H1 (cell line): Measurements from ENCODE around the gene COPA. TPM values are rescaled to one million over a fixed set of nuclear protein-coding genes. Genes with fewer than 3 reads are reported as not detected.

Experiments used
- CTCF ChIA-PET: fragments of 300-600 bp; sonication (Branson Sonifier 250); formaldehyde crosslinking; loops from one replicate; lab custom pipeline; 2021; ENCODE audit not compliant: partially characterized antibody; lab: Charles Lee
- POLR2A ChIA-PET: fragments of 300-600 bp; sonication (Branson Sonifier 250); formaldehyde crosslinking; loops from one replicate; lab custom pipeline; 2021; ENCODE audit warnings: inconsistent platforms; ENCODE audit not compliant: partially characterized antibody; lab: Charles Lee
- DNase-seq, 2 experiments: peaks; one replicate each; pipeline versions ENCODE4 v3.0.0 to v3.0.0-alpha.2; 2010 to 2022; ENCODE audit warnings: low spot score in 2 of 2, low read depth in 1 of 2, mixed read lengths in 1 of 2
- FAIRE-seq: peaks from 2 replicates; lab custom pipeline; 2011; peaks lifted over from hg19 to GRCh38; lab: Jason Lieb, UNC
- H2AFZ ChIP-seq: 2 replicates; pipeline ENCODE4 v1.8.1; 2012; ENCODE audit warnings: low read length, inconsistent platforms
- H2AK5ac ChIP-seq: 2 replicates; pipeline ENCODE4 v1.6.1; 2013; ENCODE audit warnings: low read depth, low read length
- H2BK120ac ChIP-seq: replicated peaks from 2 replicates; pipeline ENCODE3; 2013; ENCODE audit warnings: low read depth, low read length, inconsistent platforms
- H2BK12ac ChIP-seq: 2 replicates; pipeline ENCODE4 v1.6.1; 2013; ENCODE audit warnings: low read depth, low read length
- H2BK15ac ChIP-seq: 2 replicates; pipeline ENCODE4 v1.6.1; 2013; ENCODE audit warnings: low read length
- H2BK20ac ChIP-seq: 2 replicates; pipeline ENCODE4 v1.6.1; 2013; ENCODE audit warnings: low read length
- H2BK5ac ChIP-seq: 2 replicates; pipeline ENCODE4 v1.6.1; 2013; ENCODE audit warnings: low read depth, low read length
- H3K14ac ChIP-seq: 2 replicates; pipeline ENCODE4 v1.6.1; 2013; ENCODE audit warnings: inconsistent platforms; ENCODE audit not compliant: insufficient read length
- H3K18ac ChIP-seq: 2 replicates; pipeline ENCODE4 v1.6.1; 2013; ENCODE audit warnings: low read length; ENCODE audit errors: extremely low read depth
- H3K23ac ChIP-seq: 2 replicates; pipeline ENCODE4 v1.6.1; 2013; ENCODE audit warnings: inconsistent platforms; ENCODE audit not compliant: insufficient read length
- H3K23me2 ChIP-seq: 2 replicates; pipeline ENCODE4 v1.6.1; 2013; ENCODE audit warnings: low read depth, low read length
- H3K27ac ChIP-seq: 2 replicates; pipeline ENCODE4 v1.6.1; 2011; ENCODE audit warnings: low read depth, low read length, inconsistent platforms
- H3K27me3 ChIP-seq, 4 experiments: replicated peaks in 1 of 4; 1 replicate in 1 of 4; 2 replicates in 3 of 4; pipeline versions ENCODE4 v1.6.1 to v1.8.1; 2011 to 2013; ENCODE audit warnings: low read length in 3 of 4, mild to moderate bottlenecking in 3 of 4, inconsistent platforms in 2 of 4, mixed read lengths in 2 of 4, moderate library complexity in 1 of 4; ENCODE audit not compliant: control insufficient read depth in 3 of 4, insufficient read depth in 3 of 4; ENCODE audit errors: extremely low read depth in 1 of 4
- H3K36me3 ChIP-seq, 4 experiments: 2 replicates each; pipeline versions ENCODE4 v1.6.1 to v1.8.1; 2011 to 2013; ENCODE audit warnings: mild to moderate bottlenecking in 4 of 4, low read length in 3 of 4, moderate library complexity in 2 of 4, control low read depth in 1 of 4, inconsistent platforms in 1 of 4; ENCODE audit not compliant: insufficient read depth in 4 of 4, control insufficient read depth in 2 of 4
- H3K4ac ChIP-seq: replicated peaks from 2 replicates; pipeline ENCODE3; 2013; ENCODE audit warnings: low read length, low read depth, mixed read lengths, inconsistent platforms; ENCODE audit not compliant: insufficient read length
- H3K4me1 ChIP-seq, 4 experiments: replicated peaks in 1 of 4; 1 replicate in 1 of 4; 2 replicates in 3 of 4; pipeline versions ENCODE4 v1.6.1 to v1.8.1; 2011 to 2013; ENCODE audit warnings: low read length in 3 of 4, inconsistent platforms in 2 of 4, mixed read lengths in 1 of 4; ENCODE audit not compliant: insufficient read depth in 4 of 4, control insufficient read depth in 3 of 4
- H3K4me2 ChIP-seq, 2 experiments: 2 replicates each; pipeline versions ENCODE4 v1.6.1 to v1.8.1; 2011 to 2013; ENCODE audit warnings: low read depth in 2 of 2, low read length in 2 of 2, control low read depth in 1 of 2, inconsistent platforms in 1 of 2, mild to moderate bottlenecking in 1 of 2; ENCODE audit not compliant: insufficient read depth in 1 of 2
- H3K4me3 ChIP-seq, 4 experiments: fragments of 200-600, 300-600 bp in 1 of 4; sonication (generic), shearing (Covaris generic), sonication (Bioruptor Twin) in 1 of 4; 2 replicates each; pipeline versions ENCODE4 v1.5.1 to v1.8.1; 2011 to 2016; ENCODE audit warnings: low read length in 4 of 4, low read depth in 3 of 4, control low read depth in 2 of 4, inconsistent platforms in 2 of 4, mild to moderate bottlenecking in 2 of 4, mixed read lengths in 1 of 4, moderate library complexity in 1 of 4; ENCODE audit not compliant: insufficient read depth in 2 of 4; ENCODE audit errors: extremely low read depth in 1 of 4
- H3K56ac ChIP-seq: replicated peaks from 2 replicates; pipeline ENCODE3; 2013; ENCODE audit warnings: low read depth, mild to moderate bottlenecking, mixed read lengths, low read length, inconsistent platforms; ENCODE audit not compliant: insufficient read length
- H3K79me1 ChIP-seq: 2 replicates; pipeline ENCODE4 v1.6.1; 2013; ENCODE audit warnings: low read depth, low read length, control low read depth
- H3K79me2 ChIP-seq, 2 experiments: 2 replicates each; pipeline versions ENCODE4 v1.6.1 to v1.8.1; 2012 to 2013; ENCODE audit warnings: low read length in 2 of 2, mild to moderate bottlenecking in 2 of 2, inconsistent platforms in 1 of 2; ENCODE audit not compliant: insufficient read depth in 2 of 2, control insufficient read depth in 1 of 2
- H3K9ac ChIP-seq, 4 experiments: replicated peaks in 1 of 4; 1 replicate in 1 of 4; 2 replicates in 3 of 4; pipeline versions ENCODE4 v1.6.1 to v1.8.1; 2011 to 2013; ENCODE audit warnings: low read depth in 3 of 4, low read length in 3 of 4, control low read depth in 2 of 4, mild to moderate bottlenecking in 2 of 4, moderate library complexity in 2 of 4, inconsistent platforms in 1 of 4; ENCODE audit errors: extremely low read depth in 1 of 4
- H3K9me3 ChIP-seq, 2 experiments: 2 replicates each; pipeline versions ENCODE4 v1.6.1 to v1.8.1; 2012 to 2013; ENCODE audit warnings: mild to moderate bottlenecking in 2 of 2, moderate library complexity in 2 of 2, control low read depth in 1 of 2, inconsistent platforms in 1 of 2, low read depth in 1 of 2, low read length in 1 of 2, mixed read lengths in 1 of 2; ENCODE audit not compliant: insufficient read depth in 2 of 2
- H4K20me1 ChIP-seq, 2 experiments: replicated peaks in 1 of 2; 2 replicates each; pipeline versions ENCODE3 to v1.8.1; 2011 to 2013; ENCODE audit warnings: inconsistent platforms in 2 of 2, low read length in 2 of 2, mild to moderate bottlenecking in 1 of 2; ENCODE audit not compliant: insufficient read depth in 2 of 2, control insufficient read depth in 1 of 2
- H4K5ac ChIP-seq: 2 replicates; pipeline ENCODE4 v1.6.1; 2013; ENCODE audit warnings: low read length, low read depth, mixed read lengths, inconsistent platforms; ENCODE audit not compliant: insufficient read length
- H4K8ac ChIP-seq: 2 replicates; pipeline ENCODE4 v1.8.0; 2013; ENCODE audit warnings: mild to moderate bottlenecking, moderate library complexity, low read length, inconsistent platforms; ENCODE audit not compliant: insufficient read depth; ENCODE audit errors: extremely low read depth
- H4K91ac ChIP-seq: replicated peaks from 2 replicates; pipeline ENCODE3; 2013; ENCODE audit warnings: low read length, mixed read lengths, inconsistent platforms; ENCODE audit not compliant: insufficient read length
- ASH2L ChIP-seq: fragments of 200-600, 300-600 bp; sonication (generic); IDR thresholded peaks from one replicate; pipeline ENCODE4 v1.7.1; 2017; ENCODE audit warnings: low read length
- CTBP2 ChIP-seq: IDR thresholded peaks from 2 replicates; pipeline ENCODE4 v1.7.0; 2011; ENCODE audit warnings: borderline replicate concordance, mild to moderate bottlenecking, moderate library complexity, mixed read lengths, low read length; ENCODE audit not compliant: insufficient read depth, insufficient read length
- CTCF ChIP-seq, 3 experiments: IDR thresholded peaks; 1 replicate in 2 of 3; 2 replicates in 1 of 3; pipeline versions ENCODE4 v1.5.1 to v1.6.1; 2011; ENCODE audit warnings: low read length in 3 of 3, mild to moderate bottlenecking in 3 of 3, inconsistent platforms in 2 of 3, low read depth in 1 of 3, moderate library complexity in 1 of 3; ENCODE audit not compliant: insufficient read depth in 1 of 3; ENCODE audit errors: control extremely low read depth in 1 of 3
- JUN ChIP-seq: IDR thresholded peaks from 2 replicates; pipeline ENCODE4 v1.6.1; 2011; ENCODE audit warnings: low read depth, mild to moderate bottlenecking, improper control_type of control experiment, low read length
- NANOG ChIP-seq: IDR thresholded peaks from 2 replicates; pipeline ENCODE4 v1.6.1; 2011; ENCODE audit warnings: low read length, low read depth, mild to moderate bottlenecking, inconsistent platforms; ENCODE audit not compliant: insufficient read depth, poor library complexity, severe bottlenecking
- SAP30 ChIP-seq: fragments of 300-600 bp; sonication (generic); IDR thresholded peaks from 2 replicates; pipeline ENCODE4 v1.7.1; 2012; ENCODE audit warnings: low read length, moderate library complexity, mild to moderate bottlenecking, inconsistent platforms; ENCODE audit not compliant: insufficient read depth, insufficient replicate concordance
- SIX5 ChIP-seq: IDR thresholded peaks from 2 replicates; pipeline ENCODE4 v1.6.1; 2011; ENCODE audit warnings: mild to moderate bottlenecking, low read depth, low read length
- TBP ChIP-seq: IDR thresholded peaks from 2 replicates; pipeline ENCODE4 v1.6.1; 2011; ENCODE audit warnings: low read depth, low read length, improper control_type of control experiment
- WGBS, 2 experiments: shearing (Covaris generic) in 1 of 2; methylation state at CpG; one replicate each; pipeline versions ENCODE4 v1.1.6 to v1.1.7; 2013 to 2015; ENCODE audit warnings: low lambda C conversion rate in 2 of 2, mixed read lengths in 2 of 2, inconsistent platforms in 1 of 2, low coverage in 1 of 2, missing lambda C conversion rate in 1 of 2; ENCODE audit not compliant: insufficient replicate concordance in 2 of 2, insufficient coverage in 1 of 2, insufficient read length in 1 of 2; ENCODE audit errors: extremely low coverage in 1 of 2, missing lambda C conversion rate in 1 of 2; 5-methylcytosine and 5-hydroxymethylcytosine counted together
- polyA plus RNA-seq, 7 experiments: library from polyadenylated mRNA; depleted of rRNA in 3 of 7; stranded (reverse) in 5 of 7; unstranded in 2 of 7; fragments of >200 nt in 5 of 7; fragments of 200-250 nt in 2 of 7; gene quantifications; 1 replicate in 5 of 7; 2 replicates in 1 of 7; 4 replicates in 1 of 7; pipeline versions ENCODE4 v1.2.1 to v1.2.3, GENCODE V29; 2011 to 2013; ENCODE audit warnings: missing spikeins in 2 of 7, mixed read lengths in 2 of 7
- total RNA-seq: library from RNA; stranded (reverse); fragmentation: NEBNext Ultra II Directional; extraction: Animal tissue kit (Norgen Biotek cat#: 25700); gene quantifications from 2 replicates; pipeline ENCODE4 v1.2.1, GENCODE V29; 2021

Gene COPA
- total and polyA plus RNA-seq, 2 of the 8 experiments (the other 6 are each of a cell fraction or from before 2014, with no cell fraction given): 78.2 to 115 TPM

- no peak overlapping the region for H4K91ac ChIP-seq
- no peak overlapping the region for H3K4ac ChIP-seq
- CTCF ChIA-PET: interaction anchor here (0.7 to 6.1 kb wide), 61 partner anchors 10 to 206 kb away, joined by 3 to 73 read pairs (median 6); partner anchors contain the start of genes ATP1A2, CASQ1, DCAF8 and IGSF8
- DNase-seq (no peak), FAIRE-seq (peak; percentile 77)
- H3K36me3 ChIP-seq: peaks cover 0 to 10% (median 0%) of the 10 kb centered on the region in 4 experiments; a peak in 3 of 8 replicates
- peaks cover 4% of the 10 kb centered on the region for H3K79me1 ChIP-seq
- H3K23me2 ChIP-seq: no peaks in the 10 kb centered on the region
- POLR2A ChIA-PET: interaction anchor here (0.6 to 3.7 kb wide), 19 partner anchors 8 to 181 kb away, joined by 3 to 37 read pairs (median 4); partner anchors contain the start of genes CASQ1 and DCAF8
- no peak overlapping the region for H3K23ac ChIP-seq
- peaks cover 0 to 74% of the 10 kb centered on the region in 2 experiments; a peak in 2 of 4 replicates for H3K79me2 ChIP-seq
- H2BK120ac ChIP-seq: no peak overlapping the region
- H3K27me3 ChIP-seq: no peaks in the 10 kb centered on the region
- no peak overlapping the region for H3K4me2 ChIP-seq
- H3K4me3 ChIP-seq: no peak overlapping the region
- no peak overlapping the region for H2AFZ ChIP-seq
- no peak overlapping the region for H4K5ac ChIP-seq
- 89% methylated on average over 5 of the region's 5 CpGs; no CpG with 5 or more reads in 1 of the 2 experiments for WGBS, 2 experiments
- H4K20me1 ChIP-seq: peaks cover 2 to 3% of the 10 kb centered on the region in 2 experiments
- no peak overlapping the region for H3K27ac ChIP-seq
- no peak overlapping the region for H3K18ac ChIP-seq
- no peak overlapping the region for H3K56ac ChIP-seq
- H2BK15ac ChIP-seq: no peak overlapping the region
- H2BK5ac ChIP-seq: no peak overlapping the region; the same call in 1 of the 2 replicates
- H2BK12ac ChIP-seq: no peak overlapping the region
- no peaks in the 10 kb centered on the region for H3K9me3 ChIP-seq
- no peak overlapping the region for H3K9ac ChIP-seq
- no peak overlapping the region for H4K8ac ChIP-seq
- H3K4me1 ChIP-seq: no peaks in the 10 kb centered on the region; a peak in 1 of 7 replicates
- no peak overlapping the region for H2AK5ac ChIP-seq
- no peak overlapping the region for H3K14ac ChIP-seq
- no peak overlapping the region for H2BK20ac ChIP-seq
- TF ChIP-seq JUN (no peak), SAP30 (no peak), CTBP2 (no peak), ASH2L (no peak), CTCF (IDR thresholded peaks at IDR 0.05; ENCODE audit: control extremely low read depth in 1 of 3, insufficient read depth in 1 of 3, low read depth in 1 of 3, low read length in 3 of 3) (peak in 2 of 3 experiments; percentile 76 to 78; a peak in 3 of 4 replicates), SIX5 (no peak), NANOG (no peak), TBP (no peak)
Observed at GRCh38 chr1:160251687-160252526, 91.1 kb downstream of the COPA start.
